ENCODE results near the gene ARHGAP18.

ARHGAP18 gene

DNA sequence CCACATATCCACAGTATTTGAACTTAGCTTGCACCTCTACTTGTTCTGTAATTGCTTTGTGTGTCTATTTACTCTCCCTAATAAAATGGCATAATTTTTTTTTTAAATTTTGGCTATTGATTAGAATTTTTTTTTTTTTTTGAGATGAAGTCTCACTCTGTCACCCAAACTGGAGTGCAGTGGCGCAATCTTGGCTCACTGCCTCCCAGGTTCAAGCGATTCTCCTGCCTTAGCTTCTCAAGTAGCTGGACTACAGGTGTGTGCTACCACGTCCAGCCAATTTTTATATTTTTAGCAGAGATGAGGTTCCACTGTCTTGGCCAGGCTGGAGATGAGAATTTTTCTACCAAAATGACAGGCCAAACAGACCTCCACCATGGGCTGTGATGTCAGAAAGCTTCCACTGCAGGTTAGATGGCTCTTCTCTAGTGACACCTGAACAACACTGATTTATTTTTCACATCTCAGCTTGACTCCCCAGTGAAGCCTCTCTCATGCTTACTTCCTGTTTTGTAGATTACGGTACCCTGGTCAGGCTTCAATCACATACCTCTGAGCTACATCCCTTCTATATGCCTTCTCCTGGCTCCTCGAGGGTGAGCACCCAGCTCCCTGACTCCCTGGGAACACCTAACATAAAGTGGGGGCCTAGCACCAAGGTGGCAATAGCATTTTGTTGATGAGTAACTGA lies 112.8 kb downstream of the ARHGAP18 start:
- DNase-seq = no peak
- no peaks in the 10 kb centered on the region for H3K36me3 Mint-ChIP-seq (ENCODE audit: low read depth)
- no peaks in the 10 kb centered on the region for H3K4me1 Mint-ChIP-seq
- H3K27me3 Mint-ChIP-seq (ENCODE audit: low read depth, poor library complexity) = no peaks in the 10 kb centered on the region
- TF ChIP-seq, protein P1, sequence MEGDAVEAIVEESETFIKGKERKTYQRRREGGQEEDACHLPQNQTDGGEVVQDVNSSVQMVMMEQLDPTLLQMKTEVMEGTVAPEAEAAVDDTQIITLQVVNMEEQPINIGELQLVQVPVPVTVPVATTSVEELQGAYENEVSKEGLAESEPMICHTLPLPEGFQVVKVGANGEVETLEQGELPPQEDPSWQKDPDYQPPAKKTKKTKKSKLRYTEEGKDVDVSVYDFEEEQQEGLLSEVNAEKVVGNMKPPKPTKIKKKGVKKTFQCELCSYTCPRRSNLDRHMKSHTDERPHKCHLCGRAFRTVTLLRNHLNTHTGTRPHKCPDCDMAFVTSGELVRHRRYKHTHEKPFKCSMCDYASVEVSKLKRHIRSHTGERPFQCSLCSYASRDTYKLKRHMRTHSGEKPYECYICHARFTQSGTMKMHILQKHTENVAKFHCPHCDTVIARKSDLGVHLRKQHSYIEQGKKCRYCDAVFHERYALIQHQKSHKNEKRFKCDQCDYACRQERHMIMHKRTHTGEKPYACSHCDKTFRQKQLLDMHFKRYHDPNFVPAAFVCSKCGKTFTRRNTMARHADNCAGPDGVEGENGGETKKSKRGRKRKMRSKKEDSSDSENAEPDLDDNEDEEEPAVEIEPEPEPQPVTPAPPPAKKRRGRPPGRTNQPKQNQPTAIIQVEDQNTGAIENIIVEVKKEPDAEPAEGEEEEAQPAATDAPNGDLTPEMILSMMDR (IDR thresholded peaks at IDR 0.05) = no peak
- no peaks in the 10 kb centered on the region for H3K9me3 Mint-ChIP-seq
- no peak overlapping the region for H3K27ac Mint-ChIP-seq
- H3K4me3 Mint-ChIP-seq = no peak overlapping the region

DNA sequence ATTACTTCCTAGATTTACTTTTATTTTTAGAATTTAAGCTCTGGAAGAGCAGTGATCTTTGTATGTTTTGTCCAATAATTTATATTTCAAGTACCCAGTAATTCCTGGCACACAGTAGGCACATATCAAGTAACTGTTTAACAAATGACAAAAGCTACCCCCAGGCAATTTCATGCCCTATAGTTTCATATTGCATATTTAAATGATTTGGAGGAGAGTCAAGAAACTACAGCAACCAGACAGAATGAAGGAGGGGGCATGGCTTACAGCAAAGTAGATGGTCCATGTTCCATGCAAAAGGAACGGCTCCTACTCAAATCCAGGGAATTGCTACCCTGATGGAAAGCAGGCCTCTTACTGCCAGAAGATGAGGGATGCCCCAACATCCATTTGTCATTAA lies 113.5 kb downstream of the ARHGAP18 start:
- no peaks in the 10 kb centered on the region for H3K9me3 Mint-ChIP-seq
- H3K4me3 Mint-ChIP-seq = no peak overlapping the region
- DNase-seq = no peak
- no peaks in the 10 kb centered on the region for H3K27me3 Mint-ChIP-seq (ENCODE audit: low read depth, poor library complexity)
- TF ChIP-seq, protein P1 (IDR thresholded peaks at IDR 0.05) = no peak
- H3K4me1 Mint-ChIP-seq = no peaks in the 10 kb centered on the region
- H3K36me3 Mint-ChIP-seq (ENCODE audit: low read depth) = no peaks in the 10 kb centered on the region
- no peak overlapping the region for H3K27ac Mint-ChIP-seq

DNA sequence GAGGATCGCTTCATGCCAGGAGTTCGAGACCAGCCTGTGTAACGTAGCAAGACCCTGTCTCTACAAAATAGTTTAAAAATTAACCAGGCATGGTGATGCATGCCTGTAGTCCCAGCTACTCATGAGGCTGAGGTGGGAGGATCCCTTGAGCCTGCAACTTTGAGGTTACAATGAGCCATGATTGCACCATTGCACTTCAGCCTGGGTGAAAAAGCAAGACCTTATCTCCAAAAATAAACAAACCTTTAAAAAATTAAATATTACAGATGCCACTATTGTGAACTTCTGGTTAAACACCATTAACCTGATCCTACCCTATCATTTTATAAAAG lies 116.8 kb downstream of the ARHGAP18 start:
- TF ChIP-seq, protein P1 (IDR thresholded peaks at IDR 0.05) = no peak
- no peak overlapping the region for H3K4me3 Mint-ChIP-seq
- no peaks in the 10 kb centered on the region for H3K27me3 Mint-ChIP-seq (ENCODE audit: low read depth, poor library complexity)
- H3K27ac Mint-ChIP-seq = no peak overlapping the region
- H3K36me3 Mint-ChIP-seq (ENCODE audit: low read depth) = no peaks in the 10 kb centered on the region
- no peak for DNase-seq
- H3K9me3 Mint-ChIP-seq = no peaks in the 10 kb centered on the region
- H3K4me1 Mint-ChIP-seq = no peaks in the 10 kb centered on the region

DNA sequence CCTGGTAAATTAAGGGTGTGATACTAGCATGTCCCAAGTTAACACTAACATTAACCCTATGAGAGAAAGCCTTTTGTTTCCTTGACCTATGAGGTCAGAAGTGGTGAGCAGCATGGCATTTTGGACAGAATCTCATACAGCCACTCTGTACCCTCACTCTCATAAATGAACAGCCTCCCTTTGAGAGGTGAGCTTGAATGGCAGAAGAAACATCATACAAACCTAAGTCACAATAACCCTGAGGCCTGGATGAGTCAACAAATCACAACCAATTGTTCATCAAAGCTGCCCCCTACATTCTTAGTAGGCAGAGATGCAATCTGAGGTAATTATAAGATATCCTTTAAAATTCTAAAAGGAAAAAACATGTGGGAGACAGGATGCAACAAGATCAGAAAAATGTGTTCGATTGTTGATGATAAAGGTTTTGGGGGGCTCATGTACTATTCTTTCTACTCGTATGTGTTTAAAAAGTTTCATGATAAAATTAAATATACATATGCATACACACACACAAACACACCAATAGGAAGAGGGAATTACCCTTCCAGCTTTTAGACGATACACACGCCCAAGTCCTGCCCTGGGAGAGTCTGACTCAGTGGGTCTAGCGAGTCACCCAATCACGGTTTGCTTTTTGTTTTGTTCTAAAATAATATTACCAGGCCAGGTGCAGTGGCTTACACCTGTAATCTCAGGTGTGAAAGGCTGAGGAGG lies 117.3 kb downstream of the ARHGAP18 start:
- no peak overlapping the region for H3K4me3 Mint-ChIP-seq
- H3K9me3 Mint-ChIP-seq = no peaks in the 10 kb centered on the region
- TF ChIP-seq, protein P1 (IDR thresholded peaks at IDR 0.05) = no peak
- H3K27ac Mint-ChIP-seq = no peak overlapping the region
- H3K4me1 Mint-ChIP-seq = no peaks in the 10 kb centered on the region
- no peaks in the 10 kb centered on the region for H3K27me3 Mint-ChIP-seq (ENCODE audit: low read depth, poor library complexity)
- DNase-seq = no peak
- no peaks in the 10 kb centered on the region for H3K36me3 Mint-ChIP-seq (ENCODE audit: low read depth)

DNA sequence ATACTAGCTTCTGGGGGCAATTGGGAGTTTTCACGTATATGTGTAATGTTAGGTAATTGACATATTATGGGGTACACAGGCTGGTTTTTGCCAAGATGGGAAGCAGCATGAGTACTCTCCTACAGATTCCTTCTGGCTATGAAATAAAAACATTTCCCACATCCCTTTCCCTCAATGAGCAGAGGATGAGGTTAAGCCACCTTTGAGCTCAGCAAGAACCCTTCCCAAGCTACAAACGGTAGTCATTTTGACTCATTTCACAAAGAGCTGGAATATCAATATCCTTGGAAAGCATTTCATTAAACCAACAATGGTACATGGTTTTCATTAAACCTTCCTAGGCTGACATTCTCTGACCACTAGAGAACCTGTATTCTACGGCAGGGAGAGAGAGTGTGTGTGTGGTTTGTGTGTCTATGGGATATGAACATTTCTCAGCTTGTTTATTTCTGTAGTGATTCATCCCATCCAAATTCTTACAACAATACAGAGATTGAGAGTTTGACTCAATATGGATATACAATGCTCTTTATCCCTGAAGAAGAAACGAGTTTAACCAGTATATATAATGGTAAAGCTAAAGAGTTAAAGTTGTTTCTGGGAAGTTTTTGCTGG lies 119.5 kb downstream of the ARHGAP18 start:
- H3K9me3 Mint-ChIP-seq = no peaks in the 10 kb centered on the region
- no peaks in the 10 kb centered on the region for H3K4me1 Mint-ChIP-seq
- no peak overlapping the region for H3K27ac Mint-ChIP-seq
- H3K36me3 Mint-ChIP-seq (ENCODE audit: low read depth) = no peaks in the 10 kb centered on the region
- TF ChIP-seq, protein P1 (IDR thresholded peaks at IDR 0.05) = no peak
- H3K27me3 Mint-ChIP-seq (ENCODE audit: low read depth, poor library complexity) = no peaks in the 10 kb centered on the region
- H3K4me3 Mint-ChIP-seq = no peak overlapping the region
- DNase-seq = no peak
